GM23248 (cell line): ENCODE results near the gene MARCHF7.

Source experiments
- EZH2 ChIP-seq: fragments of 200-600 bp; sonication (generic); IDR thresholded peaks from 2 replicates; pipeline ENCODE4 v1.6.1; 2018; ENCODE audit warnings: antibody characterized with exemption, mild to moderate bottlenecking; ENCODE audit not compliant: insufficient read depth, poor library complexity, severe bottlenecking
- EZH2phosphoT487 ChIP-seq: fragments of 200-600 bp; sonication (generic); IDR thresholded peaks from 2 replicates; pipeline ENCODE4 v1.6.1; 2018; ENCODE audit warnings: antibody characterized with exemption, moderate library complexity, mild to moderate bottlenecking, low read depth; ENCODE audit not compliant: insufficient read depth

- no peak for TF ChIP-seq EZH2phosphoT487
- no peak for TF ChIP-seq EZH2
These were observed 43.5 kb downstream of the MARCHF7 start for GRCh38 chr2:159755788-159756187.
